Measurements from ENCODE around the gene RNF157. TPM values are rescaled to one million over a fixed set of nuclear protein-coding genes. Genes with fewer than 3 reads are reported as not detected.
A peak's percentile ranks its signal among the peaks of the same experiment; 100 is the strongest.

RNF157 gene
- total and polyA plus RNA-seq, 10 of the 15 experiments (the other 5 are each of a cell fraction or from before 2014, with no cell fraction given) = 1.4 to 15.9 (median 9.6) TPM

- TF ChIP-seq EGR1 (IDR thresholded peaks at IDR 0.05; ENCODE audit: borderline replicate concordance in 1 of 2, low read depth in 2 of 2, low read length in 2 of 2) = peak in 1 of 2 experiments; percentile 78; a peak in 2 of 3 replicates
- TF ChIP-seq BCL11A (IDR thresholded peaks at IDR 0.05; ENCODE audit: low read depth, low read length) = peak; percentile 77; the same call in 1 of the 2 replicates
- no peak for TF ChIP-seq CEBPB (IDR thresholded peaks at IDR 0.05; ENCODE audit: borderline replicate concordance in 1 of 2, low read depth in 2 of 2, low read length in 2 of 2)
- TF ChIP-seq, protein P1, sequence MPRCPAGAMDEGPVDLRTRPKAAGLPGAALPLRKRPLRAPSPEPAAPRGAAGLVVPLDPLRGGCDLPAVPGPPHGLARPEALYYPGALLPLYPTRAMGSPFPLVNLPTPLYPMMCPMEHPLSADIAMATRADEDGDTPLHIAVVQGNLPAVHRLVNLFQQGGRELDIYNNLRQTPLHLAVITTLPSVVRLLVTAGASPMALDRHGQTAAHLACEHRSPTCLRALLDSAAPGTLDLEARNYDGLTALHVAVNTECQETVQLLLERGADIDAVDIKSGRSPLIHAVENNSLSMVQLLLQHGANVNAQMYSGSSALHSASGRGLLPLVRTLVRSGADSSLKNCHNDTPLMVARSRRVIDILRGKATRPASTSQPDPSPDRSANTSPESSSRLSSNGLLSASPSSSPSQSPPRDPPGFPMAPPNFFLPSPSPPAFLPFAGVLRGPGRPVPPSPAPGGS (IDR thresholded peaks at IDR 0.05; ENCODE audit: borderline replicate concordance, insufficient read depth, low read depth, low read length, poor library complexity, severe bottlenecking) = peak; percentile 97
- TF ChIP-seq ZBED1 (IDR thresholded peaks at IDR 0.05; ENCODE audit: borderline replicate concordance) = peak; percentile 89; the same call in 1 of the 2 replicates
- no peak for TF ChIP-seq FOXM1 (IDR thresholded peaks at IDR 0.05; ENCODE audit: low read depth, low read length)
- TF ChIP-seq CBFB (IDR thresholded peaks at IDR 0.05; ENCODE audit: low read depth) = peak; percentile 79
- no peak for TF ChIP-seq PBX3 (IDR thresholded peaks at IDR 0.05; ENCODE audit: insufficient replicate concordance, low read depth, low read length)
- no peak for TF ChIP-seq MYB (IDR thresholded peaks at IDR 0.05; ENCODE audit: borderline replicate concordance, low read depth, low read length)
- no peak for TF ChIP-seq SREBF2 (IDR thresholded peaks at IDR 0.05; ENCODE audit: low read length)
- no peak for TF ChIP-seq GABPA (IDR thresholded peaks at IDR 0.05; ENCODE audit: low read depth)
- TF ChIP-seq ZNF384 (IDR thresholded peaks at IDR 0.05; ENCODE audit: borderline replicate concordance, low read depth, low read length) = no peak
- no peak for TF ChIP-seq SMAD1 (IDR thresholded peaks at IDR 0.05; ENCODE audit: low read depth, partially characterized antibody)
- TF ChIP-seq IRF4 (IDR thresholded peaks at IDR 0.05; ENCODE audit: low read depth, low read length) = no peak
- TF ChIP-seq, protein P2, sequence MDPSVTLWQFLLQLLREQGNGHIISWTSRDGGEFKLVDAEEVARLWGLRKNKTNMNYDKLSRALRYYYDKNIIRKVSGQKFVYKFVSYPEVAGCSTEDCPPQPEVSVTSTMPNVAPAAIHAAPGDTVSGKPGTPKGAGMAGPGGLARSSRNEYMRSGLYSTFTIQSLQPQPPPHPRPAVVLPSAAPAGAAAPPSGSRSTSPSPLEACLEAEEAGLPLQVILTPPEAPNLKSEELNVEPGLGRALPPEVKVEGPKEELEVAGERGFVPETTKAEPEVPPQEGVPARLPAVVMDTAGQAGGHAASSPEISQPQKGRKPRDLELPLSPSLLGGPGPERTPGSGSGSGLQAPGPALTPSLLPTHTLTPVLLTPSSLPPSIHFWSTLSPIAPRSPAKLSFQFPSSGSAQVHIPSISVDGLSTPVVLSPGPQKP (IDR thresholded peaks at IDR 0.05; ENCODE audit: low read depth, low read length) = peak; percentile 76
- peak; percentile 86; the same call in 2 of the 3 replicates for TF ChIP-seq POU2F2 (IDR thresholded peaks at IDR 0.05; ENCODE audit: borderline replicate concordance, low read depth, low read length)
- TF ChIP-seq STAT3 (IDR thresholded peaks at IDR 0.05; ENCODE audit: low read depth, low read length) = no peak
- TF ChIP-seq ZNF217 (IDR thresholded peaks at IDR 0.05) = no peak
- 0 out of 2 replicates have a peak, but pooled peaks have one; percentile 28 for TF ChIP-seq ZBTB4 (CRISPR knock-in tag; IDR thresholded peaks at IDR 0.05)
- no peak for TF ChIP-seq CBX5 (IDR thresholded peaks at IDR 0.05; ENCODE audit: low read depth)
- TF ChIP-seq EP300 (IDR thresholded peaks at IDR 0.05; ENCODE audit: borderline replicate concordance in 1 of 2, control insufficient read depth in 1 of 2, low read depth in 2 of 2, low read length in 2 of 2) = peak; percentile 73 to 76; a peak in 3 of 4 replicates
- TF ChIP-seq HDAC6 (IDR thresholded peaks at IDR 0.05; ENCODE audit: unreplicated experiment) = peak; percentile 81
These were observed 31.6 kb upstream of the RNF157 start (continued) for GRCh38 chr17:76271669-76272540.

Measured in GM12878 (cell line).